ENCODE measurements around the gene TTC31.
A peak's percentile ranks its signal among the peaks of the same experiment; 100 is the strongest.

The TTC31 gene

GRCh38 chr2:74527741-74528140, 44.9 kb downstream of the TTC31 start:
- DNase-seq: no peak

GRCh38 chr2:74528600-74529356, 45.9 kb downstream of the TTC31 start:
- DNase-seq: no peak

GRCh38 chr2:74529357-74530238, 46.7 kb downstream of the TTC31 start, which contains the start of the genes AUP1 and HTRA2:
TSS of gene AUP1 (minus strand) at chr2:74529706. CDS start at chr2:74529629, 77 bp downstream.
TSS of gene HTRA2 (plus strand) at chr2:74529933. CDS start at chr2:74530007, 74 bp downstream.
- DNase-seq: peak; percentile 100

GRCh38 chr2:74530239-74531187, 47.6 kb downstream of the TTC31 start:
- DNase-seq: peak; percentile 37 to 65

GRCh38 chr2:74531666-74532065, 48.8 kb downstream of the TTC31 start:
- no peak for DNase-seq

- peak in 1 of 2 donors; percentile 53 for DNase-seq
Observed at GRCh38 chr2:74532222-74532621, 49.3 kb downstream of the TTC31 start.

GRCh38 chr2:74533464-74533863, 50.6 kb downstream of the TTC31 start:
- no peak for DNase-seq

- DNase-seq: no peak
Observed at GRCh38 chr2:74534411-74534810, 51.5 kb downstream of the TTC31 start.

- DNase-seq: no peak
Observed at GRCh38 chr2:74535440-74535965, 52.6 kb downstream of the TTC31 start.

- DNase-seq: no peak
Observed at GRCh38 chr2:74536166-74536950, 53.5 kb downstream of the TTC31 start.

GRCh38 chr2:74537140-74537539, 54.3 kb downstream of the TTC31 start:
- DNase-seq: no peak

- DNase-seq: no peak
Observed at GRCh38 chr2:74538881-74539339, 56.0 kb downstream of the TTC31 start.

GRCh38 chr2:74540291-74540690, 57.4 kb downstream of the TTC31 start:
- no peak for DNase-seq

- DNase-seq: no peak
Observed at GRCh38 chr2:74542978-74543377, 60.1 kb downstream of the TTC31 start.

All from inflammatory macrophage (primary cell).